HepG2 (cell line): ENCODE data around the gene CCDC57. TPM values are rescaled to one million over a fixed set of nuclear protein-coding genes. Genes with fewer than 3 reads are reported as not detected.

ENCODE experiments used
- ARNT ChIP-seq: fragments of 450-650 bp; IDR thresholded peaks from 2 replicates; pipeline ENCODE4 v1.6.1; 2017
- ATF7-NPFF ChIP-seq: sonication (generic); formaldehyde crosslinking; IDR thresholded peaks from 2 replicates; pipeline ENCODE4 v1.8.1; 2023; ENCODE audit warnings: mild to moderate bottlenecking, low read depth, missing genetic modification reagents, moderate library complexity
- CC2D1A ChIP-seq: sonication (generic); formaldehyde crosslinking; IDR thresholded peaks from 2 replicates; pipeline ENCODE4 v1.8.1; 2023; ENCODE audit warnings: mild to moderate bottlenecking, missing genetic modification reagents
- CEBPB ChIP-seq: IDR thresholded peaks from 2 replicates; pipeline ENCODE4 v1.6.1; 2011; ENCODE audit warnings: low read depth, low read length, improper control_type of control experiment, borderline replicate concordance
- ETV5 ChIP-seq: IDR thresholded peaks from 2 replicates; pipeline ENCODE4 v1.6.1; 2018; ENCODE audit warnings: missing biosample characterization, missing genetic modification reagents, inconsistent platforms, borderline replicate concordance
- HNRNPL ChIP-seq: fragments of 200-400 bp; formaldehyde crosslinking; IDR thresholded peaks from 2 replicates; pipeline ENCODE4 v1.6.1; 2017; ENCODE audit warnings: mild to moderate bottlenecking, low read depth, low read length
- HNRNPUL1 ChIP-seq: fragments of 200-400 bp; formaldehyde crosslinking; IDR thresholded peaks from 2 replicates; pipeline ENCODE4 v1.6.1; 2017; ENCODE audit warnings: low read depth, mild to moderate bottlenecking, low read length, moderate library complexity
- MED1 ChIP-seq: sonication (generic); formaldehyde crosslinking; IDR thresholded peaks from 2 replicates; pipeline ENCODE4 v1.4.0; 2020; ENCODE audit warnings: missing genetic modification reagents
- MYC ChIP-seq: sonication (generic); formaldehyde crosslinking; IDR thresholded peaks from 2 replicates; pipeline ENCODE4 v1.9.0; 2021; ENCODE audit warnings: missing genetic modification reagents, borderline replicate concordance
- POLR2G ChIP-seq: fragments of 200-400 bp; formaldehyde crosslinking; IDR thresholded peaks from 2 replicates; pipeline ENCODE4 v1.6.1; 2018; ENCODE audit warnings: mild to moderate bottlenecking, low read depth, low read length, moderate library complexity
- RBM39 ChIP-seq: fragments of 200-400 bp; formaldehyde crosslinking; IDR thresholded peaks from one replicate; pipeline ENCODE4 v1.6.1; 2018; ENCODE audit warnings: antibody characterized with exemption, mild to moderate bottlenecking, low read depth, low read length; ENCODE audit not compliant: poor library complexity, severe bottlenecking
- SP2 ChIP-seq: sonication (generic); formaldehyde crosslinking; IDR thresholded peaks from 2 replicates; pipeline ENCODE4 v1.5.1; 2020; ENCODE audit warnings: mild to moderate bottlenecking, missing genetic modification reagents
- TSC22D2 ChIP-seq: sonication (generic); formaldehyde crosslinking; IDR thresholded peaks from 2 replicates; pipeline ENCODE4 v1.5.1; 2020; ENCODE audit warnings: missing genetic modification reagents, mild to moderate bottlenecking, borderline replicate concordance
- ZNF337 ChIP-seq: sonication (generic); formaldehyde crosslinking; IDR thresholded peaks from 2 replicates; pipeline ENCODE4 v1.5.1; 2020; ENCODE audit warnings: missing genetic modification reagents, low read depth, mild to moderate bottlenecking, borderline replicate concordance
- ZNF431 ChIP-seq: sonication (generic); formaldehyde crosslinking; IDR thresholded peaks from 2 replicates; pipeline ENCODE4 v1.9.0; 2022; ENCODE audit warnings: missing genetic modification reagents, low read depth, mild to moderate bottlenecking, borderline replicate concordance
- ZNF451 ChIP-seq: sonication (generic); formaldehyde crosslinking; IDR thresholded peaks from 2 replicates; pipeline ENCODE4 v1.5.0; 2020; ENCODE audit warnings: mild to moderate bottlenecking, missing genetic modification reagents
- ZNF501 ChIP-seq: sonication (generic); formaldehyde crosslinking; IDR thresholded peaks from 2 replicates; pipeline ENCODE4 v1.5.1; 2020; ENCODE audit warnings: mild to moderate bottlenecking, moderate library complexity, missing genetic modification reagents
- ZNF572 ChIP-seq: sonication (generic); formaldehyde crosslinking; IDR thresholded peaks from 2 replicates; pipeline ENCODE4 v1.5.1; 2020; ENCODE audit warnings: mild to moderate bottlenecking, missing genetic modification reagents
- ZNF761 ChIP-seq: sonication (generic); formaldehyde crosslinking; conservative IDR thresholded peaks from 2 replicates; pipeline ENCODE4 v1.4.0; 2020; ENCODE audit warnings: mild to moderate bottlenecking, missing genetic modification reagents
- polyA plus RNA-seq, 8 experiments: library from polyadenylated mRNA; depleted of rRNA in 3 of 8; stranded (reverse) in 7 of 8; unstranded in 1 of 8; fragments of >200 nt; fragmentation: Illumina TruSeq in 4 of 8; extraction: Trizol in 4 of 8; gene quantifications; 2 replicates each; pipeline versions ENCODE4 v1.2.1 to v1.2.3, GENCODE V29; 2011 to 2016; ENCODE audit warnings: low read depth in 4 of 8, missing spikeins in 1 of 8, mixed read lengths in 1 of 8; ENCODE audit not compliant: insufficient read depth in 1 of 8
- total RNA-seq, 5 experiments: library from RNA; depleted of rRNA; stranded (reverse); fragments of >200 nt; fragmentation: Illumina TruSeq; extraction: Trizol; gene quantifications; 2 replicates each; pipeline ENCODE4 v1.2.3, GENCODE V29; 2016; ENCODE audit warnings: low read depth in 1 of 5
- TF ChIP-seq, protein P1 (sequence below): sonication (generic); formaldehyde crosslinking; IDR thresholded peaks from 2 replicates; pipeline ENCODE4 v1.4.0; 2020; ENCODE audit warnings: mild to moderate bottlenecking, missing genetic modification reagents
- TF ChIP-seq, protein P2 (sequence below): sonication (generic); formaldehyde crosslinking; IDR thresholded peaks from 2 replicates; pipeline ENCODE4 v1.8.1; 2023; ENCODE audit warnings: mild to moderate bottlenecking, missing genetic modification reagents
- TF ChIP-seq, protein P3 (sequence below): IDR thresholded peaks from 2 replicates; pipeline ENCODE4 v1.6.1; 2016; ENCODE audit warnings: mild to moderate bottlenecking
- TF ChIP-seq, protein P4 (sequence below): sonication (generic); formaldehyde crosslinking; IDR thresholded peaks from 2 replicates; pipeline ENCODE4; 2020; ENCODE audit warnings: missing genetic modification reagents, mild to moderate bottlenecking, borderline replicate concordance

Gene CCDC57
- total and polyA plus RNA-seq, 2 of the 13 experiments (the other 11 are each of a cell fraction or from before 2014, with no cell fraction given) = 59.3 to 59.9 TPM

DNA sequence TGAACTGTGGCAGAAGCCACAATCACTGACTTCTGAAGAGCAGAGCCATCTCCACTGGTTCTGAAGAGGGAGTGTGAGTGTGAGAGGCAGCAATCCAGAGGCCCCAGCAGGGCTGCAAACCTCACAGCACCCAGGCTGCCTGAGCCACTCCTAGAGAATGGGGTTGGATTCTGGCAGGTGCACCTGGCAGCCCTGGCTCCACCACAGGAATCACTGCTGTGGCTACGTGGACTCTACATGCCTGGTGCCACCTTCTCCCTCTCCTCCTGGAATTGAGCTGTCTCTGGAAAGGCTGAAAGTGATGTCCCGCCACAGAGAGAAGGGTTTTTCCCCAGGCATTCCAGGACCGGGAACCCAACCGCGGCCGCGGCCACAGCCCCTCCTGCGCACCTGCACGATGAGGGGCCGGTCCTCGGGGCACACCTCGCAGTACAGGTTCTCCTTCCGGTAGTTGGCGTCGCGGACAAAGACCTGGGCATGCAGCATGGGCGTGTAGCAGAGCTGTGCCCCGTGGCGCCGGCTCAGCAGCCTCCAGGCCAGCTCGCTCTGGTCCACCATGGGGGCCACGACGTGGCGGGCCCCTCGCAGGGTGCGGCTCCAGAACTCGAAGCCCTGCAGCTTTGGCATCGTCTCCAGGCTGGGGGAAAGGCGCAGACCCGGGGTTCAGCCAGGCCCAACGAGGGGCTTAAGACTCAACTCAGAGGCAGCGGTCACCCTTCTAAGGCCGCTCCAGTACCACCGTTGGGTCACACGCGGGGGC is 148.0 kb downstream of the CCDC57 start (continued):
- TF ChIP-seq, protein P1, sequence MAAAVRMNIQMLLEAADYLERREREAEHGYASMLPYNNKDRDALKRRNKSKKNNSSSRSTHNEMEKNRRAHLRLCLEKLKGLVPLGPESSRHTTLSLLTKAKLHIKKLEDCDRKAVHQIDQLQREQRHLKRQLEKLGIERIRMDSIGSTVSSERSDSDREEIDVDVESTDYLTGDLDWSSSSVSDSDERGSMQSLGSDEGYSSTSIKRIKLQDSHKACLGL (CRISPR knock-in tag) = no peak
- TF ChIP-seq HNRNPUL1 = no peak
- no peak for TF ChIP-seq CEBPB
- peak; percentile 16; the same call in 1 of the 2 replicates for TF ChIP-seq ETV5 (CRISPR knock-in tag)
- TF ChIP-seq ZNF431 (CRISPR knock-in tag) = no peak
- TF ChIP-seq, protein P2, sequence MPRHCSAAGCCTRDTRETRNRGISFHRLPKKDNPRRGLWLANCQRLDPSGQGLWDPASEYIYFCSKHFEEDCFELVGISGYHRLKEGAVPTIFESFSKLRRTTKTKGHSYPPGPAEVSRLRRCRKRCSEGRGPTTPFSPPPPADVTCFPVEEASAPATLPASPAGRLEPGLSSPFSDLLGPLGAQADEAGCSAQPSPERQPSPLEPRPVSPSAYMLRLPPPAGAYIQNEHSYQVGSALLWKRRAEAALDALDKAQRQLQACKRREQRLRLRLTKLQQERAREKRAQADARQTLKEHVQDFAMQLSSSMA (CRISPR knock-in tag) = peak; percentile 61; the same call in 1 of the 2 replicates
- TF ChIP-seq ATF7-NPFF (CRISPR knock-in tag) = 0 out of 2 replicates have a peak, but pooled peaks have one; percentile 18
- TF ChIP-seq SP2 = no peak
- TF ChIP-seq TSC22D2 (CRISPR knock-in tag) = no peak
- no peak for TF ChIP-seq ARNT
- TF ChIP-seq ZNF761 (CRISPR knock-in tag) = 0 out of 2 replicates have a peak, but pooled peaks have one; percentile 64
- peak; percentile 53; the same call in 1 of the 2 replicates for TF ChIP-seq POLR2G
- no peak for TF ChIP-seq ZNF337 (CRISPR knock-in tag)
- peak; percentile 18 for TF ChIP-seq RBM39
- TF ChIP-seq ZNF451 = peak; percentile 37; the same call in 1 of the 2 replicates
- TF ChIP-seq, protein P3, sequence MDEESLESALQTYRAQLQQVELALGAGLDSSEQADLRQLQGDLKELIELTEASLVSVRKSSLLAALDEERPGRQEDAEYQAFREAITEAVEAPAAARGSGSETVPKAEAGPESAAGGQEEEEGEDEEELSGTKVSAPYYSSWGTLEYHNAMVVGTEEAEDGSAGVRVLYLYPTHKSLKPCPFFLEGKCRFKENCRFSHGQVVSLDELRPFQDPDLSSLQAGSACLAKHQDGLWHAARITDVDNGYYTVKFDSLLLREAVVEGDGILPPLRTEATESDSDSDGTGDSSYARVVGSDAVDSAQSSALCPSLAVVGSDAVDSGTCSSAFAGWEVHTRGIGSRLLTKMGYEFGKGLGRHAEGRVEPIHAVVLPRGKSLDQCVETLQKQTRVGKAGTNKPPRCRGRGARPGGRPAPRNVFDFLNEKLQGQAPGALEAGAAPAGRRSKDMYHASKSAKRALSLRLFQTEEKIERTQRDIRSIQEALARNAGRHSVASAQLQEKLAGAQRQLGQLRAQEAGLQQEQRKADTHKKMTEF (CRISPR knock-in tag) = peak; percentile 54; the same call in 1 of the 2 replicates
- TF ChIP-seq ZNF501 (CRISPR knock-in tag) = peak; percentile 57; the same call in 1 of the 2 replicates
- peak; percentile 71; the same call in 1 of the 2 replicates for TF ChIP-seq MYC (CRISPR knock-in tag)
- peak; percentile 65; the same call in 1 of the 2 replicates for TF ChIP-seq HNRNPL
- TF ChIP-seq ZNF572 (CRISPR knock-in tag) = no peak
- TF ChIP-seq CC2D1A = 0 out of 2 replicates have a peak, but pooled peaks have one; percentile 9
- TF ChIP-seq, protein P4, sequence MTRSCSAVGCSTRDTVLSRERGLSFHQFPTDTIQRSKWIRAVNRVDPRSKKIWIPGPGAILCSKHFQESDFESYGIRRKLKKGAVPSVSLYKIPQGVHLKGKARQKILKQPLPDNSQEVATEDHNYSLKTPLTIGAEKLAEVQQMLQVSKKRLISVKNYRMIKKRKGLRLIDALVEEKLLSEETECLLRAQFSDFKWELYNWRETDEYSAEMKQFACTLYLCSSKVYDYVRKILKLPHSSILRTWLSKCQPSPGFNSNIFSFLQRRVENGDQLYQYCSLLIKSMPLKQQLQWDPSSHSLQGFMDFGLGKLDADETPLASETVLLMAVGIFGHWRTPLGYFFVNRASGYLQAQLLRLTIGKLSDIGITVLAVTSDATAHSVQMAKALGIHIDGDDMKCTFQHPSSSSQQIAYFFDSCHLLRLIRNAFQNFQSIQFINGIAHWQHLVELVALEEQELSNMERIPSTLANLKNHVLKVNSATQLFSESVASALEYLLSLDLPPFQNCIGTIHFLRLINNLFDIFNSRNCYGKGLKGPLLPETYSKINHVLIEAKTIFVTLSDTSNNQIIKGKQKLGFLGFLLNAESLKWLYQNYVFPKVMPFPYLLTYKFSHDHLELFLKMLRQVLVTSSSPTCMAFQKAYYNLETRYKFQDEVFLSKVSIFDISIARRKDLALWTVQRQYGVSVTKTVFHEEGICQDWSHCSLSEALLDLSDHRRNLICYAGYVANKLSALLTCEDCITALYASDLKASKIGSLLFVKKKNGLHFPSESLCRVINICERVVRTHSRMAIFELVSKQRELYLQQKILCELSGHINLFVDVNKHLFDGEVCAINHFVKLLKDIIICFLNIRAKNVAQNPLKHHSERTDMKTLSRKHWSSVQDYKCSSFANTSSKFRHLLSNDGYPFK (CRISPR knock-in tag) = 0 out of 2 replicates have a peak, but pooled peaks have one; percentile 54
- TF ChIP-seq MED1 (CRISPR knock-in tag) = no peak
